ENCODE data around the gene FAM162A. TPM values are rescaled to one million over a fixed set of nuclear protein-coding genes. Genes with fewer than 3 reads are reported as not detected.

The FAM162A gene
- total and polyA plus RNA-seq, 8 donors: 21.0 to 137 (median 50.2) TPM

DNA sequence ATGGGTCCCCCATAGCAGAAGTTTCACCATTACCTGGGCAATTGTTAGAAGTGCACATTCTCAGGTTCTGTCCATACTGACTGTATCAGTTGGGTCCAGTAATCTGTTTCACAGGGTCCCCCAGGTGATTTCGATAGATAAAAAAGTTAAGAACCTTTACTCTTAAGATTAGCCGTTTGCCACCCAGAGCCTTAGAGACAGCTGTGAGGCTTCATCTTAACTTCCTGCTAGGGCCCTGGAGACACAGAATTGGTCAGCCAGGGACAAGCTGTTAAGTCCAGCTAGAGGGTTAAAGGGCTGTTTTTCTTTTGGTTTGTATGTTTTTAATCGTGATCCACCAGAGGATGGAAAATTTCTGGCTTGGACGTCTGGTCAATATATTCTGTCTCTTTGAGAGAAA, 6.7 kb downstream of the FAM162A start:
- H3K4me1 ChIP-seq: peaks cover 9 to 39% (median 19%) of the 10 kb centered on the region in 4 donors
- intact Hi-C loops (cut with DNase I; ENCODE audit: low total_unique reads): loop anchor here (10.0 kb wide), 1 partner anchor 294 kb away; the partner anchor contains the start of gene PARP14
- no peak for DNase-seq
- H3K27me3 ChIP-seq: no peaks in the 10 kb centered on the region
- H3K4me3 ChIP-seq: no peak overlapping the region
- H3K27ac ChIP-seq: peak overlapping the region in 2 of 5 donors; percentile 34 to 36
- TF ChIP-seq, protein P1, sequence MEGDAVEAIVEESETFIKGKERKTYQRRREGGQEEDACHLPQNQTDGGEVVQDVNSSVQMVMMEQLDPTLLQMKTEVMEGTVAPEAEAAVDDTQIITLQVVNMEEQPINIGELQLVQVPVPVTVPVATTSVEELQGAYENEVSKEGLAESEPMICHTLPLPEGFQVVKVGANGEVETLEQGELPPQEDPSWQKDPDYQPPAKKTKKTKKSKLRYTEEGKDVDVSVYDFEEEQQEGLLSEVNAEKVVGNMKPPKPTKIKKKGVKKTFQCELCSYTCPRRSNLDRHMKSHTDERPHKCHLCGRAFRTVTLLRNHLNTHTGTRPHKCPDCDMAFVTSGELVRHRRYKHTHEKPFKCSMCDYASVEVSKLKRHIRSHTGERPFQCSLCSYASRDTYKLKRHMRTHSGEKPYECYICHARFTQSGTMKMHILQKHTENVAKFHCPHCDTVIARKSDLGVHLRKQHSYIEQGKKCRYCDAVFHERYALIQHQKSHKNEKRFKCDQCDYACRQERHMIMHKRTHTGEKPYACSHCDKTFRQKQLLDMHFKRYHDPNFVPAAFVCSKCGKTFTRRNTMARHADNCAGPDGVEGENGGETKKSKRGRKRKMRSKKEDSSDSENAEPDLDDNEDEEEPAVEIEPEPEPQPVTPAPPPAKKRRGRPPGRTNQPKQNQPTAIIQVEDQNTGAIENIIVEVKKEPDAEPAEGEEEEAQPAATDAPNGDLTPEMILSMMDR (IDR thresholded peaks at IDR 0.05): no peak
- TF ChIP-seq POLR2AphosphoS5 (IDR thresholded peaks at IDR 0.05) (no peak), POLR2A (IDR thresholded peaks at IDR 0.05) (no peak), EP300 (IDR thresholded peaks at IDR 0.05) (no peak)
- no peaks in the 10 kb centered on the region for H3K9me3 ChIP-seq
- 46 to 57% (median 55%) methylated on average over 4 of the region's 4 CpGs for WGBS, 5 donors
- peaks cover 0 to 14% (median 5%) of the 10 kb centered on the region in 4 donors for H3K36me3 ChIP-seq

GRCh38 chr3:122391681-122392446, 7.9 kb downstream of the FAM162A start:
- no peak for DNase-seq
- 25 to 60% (median 46%) methylated on average over 2 of the region's 2 CpGs for WGBS, 5 donors
- peaks cover 5 to 29% (median 12%) of the 10 kb centered on the region in 4 donors for H3K4me1 ChIP-seq
- H3K27ac ChIP-seq: no peak overlapping the region
- H3K4me3 ChIP-seq: no peak overlapping the region
- intact Hi-C loops (cut with DNase I; ENCODE audit: low total_unique reads): loop anchor here (10.0 kb wide), 1 partner anchor 293 kb away; the partner anchor contains the start of gene PARP14
- TF ChIP-seq POLR2A (IDR thresholded peaks at IDR 0.05) (no peak), EP300 (IDR thresholded peaks at IDR 0.05) (no peak)
- H3K27me3 ChIP-seq: no peaks in the 10 kb centered on the region
- H3K36me3 ChIP-seq: peaks cover 0 to 10% (median 5%) of the 10 kb centered on the region in 4 donors
- H3K9me3 ChIP-seq: no peaks in the 10 kb centered on the region

GRCh38 chr3:122392868-122393844, 9.2 kb downstream of the FAM162A start:
- H3K27ac ChIP-seq: peak overlapping the region in 2 of 5 donors; percentile 24 to 29
- peaks cover 0 to 7% (median 3%) of the 10 kb centered on the region in 4 donors for H3K36me3 ChIP-seq
- DNase-seq: peak in 1 of 2 donors; percentile 66

GRCh38 chr3:122394173-122394572, 10.2 kb downstream of the FAM162A start:
- 62 to 85% (median 75%) methylated on average over 1 of the region's 1 CpG for WGBS, 5 donors

More at GRCh38 chr3:122392868-122393844, 9.2 kb downstream of the FAM162A start:
- H3K4me3 ChIP-seq: no peak overlapping the region
- H3K9me3 ChIP-seq: no peaks in the 10 kb centered on the region
- whole genome bisulfite sequencing, 5 donors: 14 to 34% (median 28%) methylated on average over 2 of the region's 2 CpGs
- intact Hi-C loops (cut with DNase I; ENCODE audit: low total_unique reads): loop anchor here (10.0 kb wide), 1 partner anchor 292 kb away; the partner anchor contains the start of gene PARP14
- TF ChIP-seq POLR2A (IDR thresholded peaks at IDR 0.05) (no peak), EP300 (IDR thresholded peaks at IDR 0.05) (no peak), POLR2AphosphoS5 (IDR thresholded peaks at IDR 0.05) (no peak)
- TF ChIP-seq, protein P1 (IDR thresholded peaks at IDR 0.05): peak in 5 of 7 experiments; percentile 39 to 63 (median 55)
- no peaks in the 10 kb centered on the region for H3K27me3 ChIP-seq
- H3K4me1 ChIP-seq: peaks cover 5 to 22% (median 9%) of the 10 kb centered on the region in 4 donors

More at GRCh38 chr3:122394173-122394572, 10.2 kb downstream of the FAM162A start:
- Histone ChIP-seq H3K36me3 (peaks cover 0 to 7% (median 3%) of the 10 kb centered on the region in 4 donors), H3K4me1 (peaks cover 5 to 22% (median 9%) of the 10 kb centered on the region in 4 donors), H3K27me3 (no peaks in the 10 kb centered on the region), H3K9me3 (no peaks in the 10 kb centered on the region), H3K27ac (no peak overlapping the region), H3K4me3 (no peak overlapping the region)
- intact Hi-C loops (cut with DNase I; ENCODE audit: low total_unique reads): loop anchor here (10.0 kb wide), 1 partner anchor 291 kb away; the partner anchor contains the start of gene PARP14
- TF ChIP-seq EP300 (IDR thresholded peaks at IDR 0.05): no peak
- no peak for TF ChIP-seq POLR2A (IDR thresholded peaks at IDR 0.05)
- TF ChIP-seq POLR2AphosphoS5 (IDR thresholded peaks at IDR 0.05): no peak
- TF ChIP-seq, protein P1 (IDR thresholded peaks at IDR 0.05): no peak
- no peak for DNase-seq
